Adipose tissue (tissue), 3 donors: ENCODE data around the gene LTC4S. TPM values are rescaled to one million over a fixed set of nuclear protein-coding genes. Genes with fewer than 3 reads are reported as not detected.

Experiments used
- H3K27ac ChIP-seq: one replicate; pipeline ENCODE4 v1.5.1; 2013; ENCODE audit warnings: low read depth, low read length
- WGBS, 3 donors: extraction: QIAGEN DNeasy Blood & Tissue Kit; methylation state at CpG; one replicate each; pipeline ENCODE4 v1.1.7; 2013; 5-methylcytosine and 5-hydroxymethylcytosine counted together
- polyA plus RNA-seq, 3 donors: library from polyadenylated mRNA; stranded (reverse); fragments of 200-250 nt; gene quantifications; one replicate each; pipeline ENCODE4 v1.2.3, GENCODE V29; 2013
- donor health status: healthy with polysubstance abuse.
- donor health status: Bipolar disorder and iron deficiency.
- donor health status: healthy.

Gene LTC4S
- polyA plus RNA-seq, 3 donors: 4.3 to 13.2 (median 12.8) TPM

- H3K27ac ChIP-seq: no peak overlapping the region
- WGBS, 3 donors: 76 to 89% (median 86%) methylated on average over 19 of the region's 19 CpGs
Observed at GRCh38 chr5:179802207-179802883, 8.6 kb downstream of the LTC4S start.

GRCh38 chr5:179802950-179803562 lies 9.3 kb downstream of the LTC4S start:
- H3K27ac ChIP-seq: no peak overlapping the region
- 71 to 76% (median 74%) methylated on average over 11 of the region's 11 CpGs for WGBS, 3 donors

- H3K27ac ChIP-seq: no peak overlapping the region
- 49 to 66% (median 57%) methylated on average over 18 of the region's 18 CpGs for WGBS, 3 donors
Observed at GRCh38 chr5:179803651-179804554, 10.1 kb downstream of the LTC4S start.

GRCh38 chr5:179804555-179804947 lies 10.8 kb downstream of the LTC4S start:
- 70 to 86% (median 78%) methylated on average over 8 of the region's 8 CpGs for WGBS, 3 donors

GRCh38 chr5:179805070-179805528 lies 11.3 kb downstream of the LTC4S start:
- no peak overlapping the region for H3K27ac ChIP-seq
- WGBS, 3 donors: 18 to 64% (median 48%) methylated on average over 9 of the region's 9 CpGs

More at GRCh38 chr5:179804555-179804947, 10.8 kb downstream of the LTC4S start:
- H3K27ac ChIP-seq: no peak overlapping the region

- peak overlapping the region; percentile 81 for H3K27ac ChIP-seq
- 3 to 7% (median 6%) methylated on average over 45 to 63 of the region's 65 CpGs for WGBS, 3 donors
Observed at GRCh38 chr5:179805529-179806249, 11.9 kb downstream of the LTC4S start.

GRCh38 chr5:179806250-179807048 lies 12.7 kb downstream of the LTC4S start, which contains the start of gene MGAT4B:
Gene MGAT4B (minus strand): TSS chr5:179806866. CDS start chr5:179806583, 283 bp downstream.
- H3K27ac ChIP-seq: peak within 1 kb of the TSS; percentile 81
- WGBS, 3 donors: 0 to 2% (median 0%) methylated on average over 51 to 106 of the region's 108 CpGs

- no peak overlapping the region for H3K27ac ChIP-seq
- 93 to 96% (median 94%) methylated on average over 27 of the region's 27 CpGs for whole genome bisulfite sequencing, 3 donors
Observed at GRCh38 chr5:179812135-179812825, 18.5 kb downstream of the LTC4S start.

- WGBS, 3 donors: 92 to 95% (median 94%) methylated on average over 5 of the region's 5 CpGs
- no peak overlapping the region for H3K27ac ChIP-seq
Observed at GRCh38 chr5:179812997-179813607, 19.3 kb downstream of the LTC4S start.

- WGBS, 3 donors: 82 to 91% (median 82%) methylated on average over 3 of the region's 3 CpGs
- H3K27ac ChIP-seq: no peak overlapping the region
Observed at GRCh38 chr5:179814090-179814489, 20.3 kb downstream of the LTC4S start.

- no peak overlapping the region for H3K27ac ChIP-seq
- 94 to 97% (median 97%) methylated on average over 21 of the region's 21 CpGs for WGBS, 3 donors
Observed at GRCh38 chr5:179815491-179816249, 21.9 kb downstream of the LTC4S start.

GRCh38 chr5:179816401-179816795 lies 22.6 kb downstream of the LTC4S start:
- H3K27ac ChIP-seq: no peak overlapping the region
- WGBS, 3 donors: 57 to 65% (median 57%) methylated on average over 23 of the region's 23 CpGs

- WGBS, 3 donors: 0 to 1% (median 1%) methylated on average over 61 to 72 of the region's 72 CpGs
- H3K27ac ChIP-seq: no peak overlapping the region
Observed at GRCh38 chr5:179816796-179817469, 23.1 kb downstream of the LTC4S start.

- WGBS, 3 donors: 82 to 88% (median 83%) methylated on average over 8 of the region's 8 CpGs
- no peak overlapping the region for H3K27ac ChIP-seq
Observed at GRCh38 chr5:179817470-179817840, 23.7 kb downstream of the LTC4S start.
